Measurements from ENCODE around the gene ELK3. TPM values are rescaled to one million over a fixed set of nuclear protein-coding genes. Genes with fewer than 3 reads are reported as not detected.

Gene ELK3
- total RNA-seq, 1 donor from 2014 or later: 3.7 TPM

- H3K27me3 Mint-ChIP-seq (ENCODE audit: unreplicated experiment): peaks cover 6% of the 10 kb centered on the region
- no peak for DNase-seq
- no peak overlapping the region for H3K27ac Mint-ChIP-seq (ENCODE audit: unreplicated experiment)
- H3K36me3 Mint-ChIP-seq (ENCODE audit: unreplicated experiment): no peaks in the 10 kb centered on the region
- H3K4me1 Mint-ChIP-seq (ENCODE audit: low read depth, unreplicated experiment): peaks cover 28% of the 10 kb centered on the region
- no peak overlapping the region for H3K4me3 Mint-ChIP-seq (ENCODE audit: unreplicated experiment)
- TF ChIP-seq, protein P1, sequence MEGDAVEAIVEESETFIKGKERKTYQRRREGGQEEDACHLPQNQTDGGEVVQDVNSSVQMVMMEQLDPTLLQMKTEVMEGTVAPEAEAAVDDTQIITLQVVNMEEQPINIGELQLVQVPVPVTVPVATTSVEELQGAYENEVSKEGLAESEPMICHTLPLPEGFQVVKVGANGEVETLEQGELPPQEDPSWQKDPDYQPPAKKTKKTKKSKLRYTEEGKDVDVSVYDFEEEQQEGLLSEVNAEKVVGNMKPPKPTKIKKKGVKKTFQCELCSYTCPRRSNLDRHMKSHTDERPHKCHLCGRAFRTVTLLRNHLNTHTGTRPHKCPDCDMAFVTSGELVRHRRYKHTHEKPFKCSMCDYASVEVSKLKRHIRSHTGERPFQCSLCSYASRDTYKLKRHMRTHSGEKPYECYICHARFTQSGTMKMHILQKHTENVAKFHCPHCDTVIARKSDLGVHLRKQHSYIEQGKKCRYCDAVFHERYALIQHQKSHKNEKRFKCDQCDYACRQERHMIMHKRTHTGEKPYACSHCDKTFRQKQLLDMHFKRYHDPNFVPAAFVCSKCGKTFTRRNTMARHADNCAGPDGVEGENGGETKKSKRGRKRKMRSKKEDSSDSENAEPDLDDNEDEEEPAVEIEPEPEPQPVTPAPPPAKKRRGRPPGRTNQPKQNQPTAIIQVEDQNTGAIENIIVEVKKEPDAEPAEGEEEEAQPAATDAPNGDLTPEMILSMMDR (IDR thresholded peaks at IDR 0.05; ENCODE audit: partially characterized antibody, unreplicated experiment): no peak
- peaks cover 7% of the 10 kb centered on the region for H3K9me3 Mint-ChIP-seq (ENCODE audit: unreplicated experiment)
Measured at GRCh38 chr12:96234591-96235483, 40.7 kb downstream of the ELK3 start.

DNA sequence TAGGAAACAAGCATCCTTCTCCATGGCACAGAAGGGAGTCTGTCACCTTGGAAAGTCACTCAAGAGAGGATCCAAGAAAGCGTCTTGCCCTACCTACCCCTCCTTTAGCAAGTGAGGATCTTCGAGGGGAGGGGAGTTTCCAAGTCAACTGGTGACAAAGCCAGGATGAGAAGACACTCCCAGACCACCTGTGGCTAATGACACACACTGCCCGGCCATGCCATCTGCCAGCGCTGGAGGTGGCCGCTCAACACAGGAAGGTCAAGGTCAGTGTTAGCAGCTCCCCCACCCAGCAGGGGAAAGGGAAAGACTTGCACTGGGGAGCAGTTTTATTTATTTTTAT lies 41.3 kb downstream of the ELK3 start:
- Mint-ChIP-seq H3K27ac (ENCODE audit: unreplicated experiment) (no peak overlapping the region), H3K27me3 (ENCODE audit: unreplicated experiment) (peaks cover 9% of the 10 kb centered on the region), H3K9me3 (ENCODE audit: unreplicated experiment) (peaks cover 6% of the 10 kb centered on the region), H3K4me3 (ENCODE audit: unreplicated experiment) (no peak overlapping the region), H3K36me3 (ENCODE audit: unreplicated experiment) (no peaks in the 10 kb centered on the region), H3K4me1 (ENCODE audit: low read depth, unreplicated experiment) (peaks cover 32% of the 10 kb centered on the region)
- TF ChIP-seq, protein P1 (IDR thresholded peaks at IDR 0.05; ENCODE audit: partially characterized antibody, unreplicated experiment): no peak
- no peak for DNase-seq

DNA sequence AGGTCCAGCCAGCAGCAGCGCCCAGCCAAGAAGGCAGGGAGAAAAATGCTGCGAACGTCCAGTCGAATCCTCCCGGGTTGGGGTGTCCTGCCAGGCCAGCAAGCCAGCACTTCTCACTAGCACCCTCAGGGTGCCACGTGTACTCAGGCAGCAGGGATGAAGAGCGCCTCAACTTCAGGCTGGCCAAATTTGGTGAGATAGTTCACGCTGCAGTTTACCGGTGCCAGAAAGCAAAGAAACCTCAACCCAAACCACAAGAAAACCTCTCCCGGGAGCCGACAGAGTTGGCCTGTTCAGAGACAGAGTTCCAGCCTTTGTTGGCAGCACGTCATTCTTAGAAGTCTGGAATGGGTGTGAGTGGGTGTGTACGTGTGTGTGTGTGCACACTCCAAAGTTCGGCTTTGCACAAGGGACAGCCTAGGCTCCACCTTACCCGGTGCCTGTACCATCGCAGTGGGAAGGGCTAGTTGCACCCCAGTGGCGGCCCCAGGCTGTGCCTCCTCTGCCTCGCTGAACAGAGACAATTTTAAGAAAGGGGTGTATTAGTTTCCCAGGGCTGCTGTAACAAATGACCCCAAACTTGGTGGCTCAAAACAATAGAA lies 42.1 kb downstream of the ELK3 start:
- no peak for DNase-seq
- TF ChIP-seq, protein P1 (IDR thresholded peaks at IDR 0.05; ENCODE audit: partially characterized antibody, unreplicated experiment): no peak
- Mint-ChIP-seq H3K9me3 (ENCODE audit: unreplicated experiment) (peaks cover 5% of the 10 kb centered on the region), H3K4me1 (ENCODE audit: low read depth, unreplicated experiment) (peaks cover 36% of the 10 kb centered on the region), H3K36me3 (ENCODE audit: unreplicated experiment) (no peaks in the 10 kb centered on the region), H3K27ac (ENCODE audit: unreplicated experiment) (no peak overlapping the region), H3K27me3 (ENCODE audit: unreplicated experiment) (peaks cover 9% of the 10 kb centered on the region), H3K4me3 (ENCODE audit: unreplicated experiment) (no peak overlapping the region)

- no peak overlapping the region for H3K27ac Mint-ChIP-seq (ENCODE audit: unreplicated experiment)
- H3K27me3 Mint-ChIP-seq (ENCODE audit: unreplicated experiment): peaks cover 8% of the 10 kb centered on the region
- no peaks in the 10 kb centered on the region for H3K36me3 Mint-ChIP-seq (ENCODE audit: unreplicated experiment)
- TF ChIP-seq, protein P1 (IDR thresholded peaks at IDR 0.05; ENCODE audit: partially characterized antibody, unreplicated experiment): no peak
- no peak for DNase-seq
- peaks cover 5% of the 10 kb centered on the region for H3K9me3 Mint-ChIP-seq (ENCODE audit: unreplicated experiment)
- H3K4me3 Mint-ChIP-seq (ENCODE audit: unreplicated experiment): no peak overlapping the region
- peaks cover 40% of the 10 kb centered on the region for H3K4me1 Mint-ChIP-seq (ENCODE audit: low read depth, unreplicated experiment)
Measured at GRCh38 chr12:96237035-96237434, 42.9 kb downstream of the ELK3 start.

Measured in glutamatergic neuron (in vitro differentiated cells).